HepG2 (cell line): ENCODE results near the gene ZC3H7B. TPM values are rescaled to one million over a fixed set of nuclear protein-coding genes. Genes with fewer than 3 reads are reported as not detected.
A peak's percentile ranks its signal among the peaks of the same experiment; 100 is the strongest.

Experiments
- FLYWCH1 ChIP-seq: sonication (generic); formaldehyde crosslinking; IDR thresholded peaks from 2 replicates; pipeline ENCODE4 v1.8.1; 2023; ENCODE audit warnings: mild to moderate bottlenecking, missing genetic modification reagents
- HDAC2 ChIP-seq: sonication (generic); formaldehyde crosslinking; IDR thresholded peaks from 2 replicates; pipeline ENCODE4 v1.4.0; 2020; ENCODE audit warnings: missing genetic modification reagents
- HNF4A ChIP-seq: sonication (generic); formaldehyde crosslinking; IDR thresholded peaks from 2 replicates; pipeline ENCODE4 v1.4.0; 2020; ENCODE audit warnings: missing genetic modification reagents
- HNRNPLL ChIP-seq: fragments of 200-400 bp; formaldehyde crosslinking; IDR thresholded peaks from 2 replicates; pipeline ENCODE4 v1.6.1; 2017; ENCODE audit warnings: mild to moderate bottlenecking, low read depth, low read length; ENCODE audit not compliant: poor library complexity, severe bottlenecking
- KAT2B ChIP-seq: fragments of 150-350 bp; IDR thresholded peaks from 2 replicates; pipeline ENCODE4 v1.6.1; 2014; ENCODE audit warnings: low read depth, low read length, borderline replicate concordance
- KMT2A ChIP-seq: sonication (generic); formaldehyde crosslinking; IDR thresholded peaks from 2 replicates; pipeline ENCODE4 v1.4.0; 2020; ENCODE audit warnings: missing genetic modification reagents
- POGK ChIP-seq: sonication (generic); formaldehyde crosslinking; conservative IDR thresholded peaks from 2 replicates; pipeline ENCODE4 v1.8.0; 2022; ENCODE audit warnings: mild to moderate bottlenecking, moderate library complexity, missing genetic modification reagents
- RBAK ChIP-seq: sonication (generic); formaldehyde crosslinking; IDR thresholded peaks from 2 replicates; pipeline ENCODE4 v1.5.1; 2020; ENCODE audit warnings: mild to moderate bottlenecking, missing genetic modification reagents
- SKI ChIP-seq: fragments of 450-650 bp; IDR thresholded peaks from one replicate; pipeline ENCODE4 v1.6.1; 2018; ENCODE audit warnings: mild to moderate bottlenecking; ENCODE audit not compliant: partially characterized antibody
- ZBED4 ChIP-seq: sonication (generic); formaldehyde crosslinking; IDR thresholded peaks from 2 replicates; pipeline ENCODE4 v1.4.0; 2020; ENCODE audit warnings: missing genetic modification reagents, borderline replicate concordance
- ZBTB20 ChIP-seq: sonication (generic); formaldehyde crosslinking; IDR thresholded peaks from 2 replicates; pipeline ENCODE4 v1.8.1; 2023; ENCODE audit warnings: missing genetic modification reagents, low read depth, mild to moderate bottlenecking, borderline replicate concordance
- ZFP41 ChIP-seq: sonication (generic); formaldehyde crosslinking; IDR thresholded peaks from 2 replicates; pipeline ENCODE4 v1.4.0; 2020; ENCODE audit warnings: mild to moderate bottlenecking, missing genetic modification reagents, borderline replicate concordance
- ZNF142 ChIP-seq: sonication (generic); formaldehyde crosslinking; IDR thresholded peaks from 2 replicates; pipeline ENCODE4 v1.4.0; 2020; ENCODE audit warnings: missing genetic modification reagents
- ZNF800 ChIP-seq: sonication (generic); formaldehyde crosslinking; IDR thresholded peaks from 2 replicates; pipeline ENCODE4 v1.4.0; 2020; ENCODE audit warnings: missing genetic modification reagents
- polyA plus RNA-seq, 8 experiments: library from polyadenylated mRNA; depleted of rRNA in 3 of 8; stranded (reverse) in 7 of 8; unstranded in 1 of 8; fragments of >200 nt; fragmentation: Illumina TruSeq in 4 of 8; extraction: Trizol in 4 of 8; gene quantifications; 2 replicates each; pipeline versions ENCODE4 v1.2.1 to v1.2.3, GENCODE V29; 2011 to 2016; ENCODE audit warnings: low read depth in 4 of 8, missing spikeins in 1 of 8, mixed read lengths in 1 of 8; ENCODE audit not compliant: insufficient read depth in 1 of 8
- total RNA-seq, 5 experiments: library from RNA; depleted of rRNA; stranded (reverse); fragments of >200 nt; fragmentation: Illumina TruSeq; extraction: Trizol; gene quantifications; 2 replicates each; pipeline ENCODE4 v1.2.3, GENCODE V29; 2016; ENCODE audit warnings: low read depth in 1 of 5

Gene ZC3H7B
- total and polyA plus RNA-seq, 2 of the 13 experiments (the other 11 are each of a cell fraction or from before 2014, with no cell fraction given): 26.4 to 37.2 TPM

- peak; percentile 39; the same call in 1 of the 2 replicates for TF ChIP-seq ZBED4 (CRISPR knock-in tag)
- TF ChIP-seq ZFP41 (CRISPR knock-in tag): peak; percentile 83; the same call in 1 of the 2 replicates
- TF ChIP-seq POGK (CRISPR knock-in tag): peak; percentile 51; the same call in 1 of the 2 replicates
- no peak; the same call in 1 of the 2 replicates for TF ChIP-seq ZNF142 (CRISPR knock-in tag)
- TF ChIP-seq KMT2A: no peak; the same call in 1 of the 2 replicates
- no peak for TF ChIP-seq HNRNPLL
- no peak for TF ChIP-seq FLYWCH1 (CRISPR knock-in tag)
- TF ChIP-seq HNF4A (CRISPR knock-in tag): peak; percentile 93
- TF ChIP-seq ZNF800 (CRISPR knock-in tag): no peak; the same call in 1 of the 2 replicates
- peak; percentile 79 for TF ChIP-seq SKI
- TF ChIP-seq KAT2B: no peak
- peak; percentile 15; the same call in 1 of the 2 replicates for TF ChIP-seq ZBTB20 (CRISPR knock-in tag)
- TF ChIP-seq RBAK: no peak
- TF ChIP-seq HDAC2 (CRISPR knock-in tag): peak; percentile 83; the same call in 1 of the 2 replicates
Observed at GRCh38 chr22:41397143-41397811, 96.0 kb downstream of the ZC3H7B start (continued).
